Measurements from ENCODE around the gene RIMBP2.

RIMBP2 gene

GRCh38 chr12:130538343-130539095 lies 177.6 kb downstream of the RIMBP2 start:
- Histone ChIP-seq H3K9me3 (ENCODE audit: control insufficient read depth, low read length) (no peaks in the 10 kb centered on the region), H3K36me3 (ENCODE audit: control insufficient read depth, insufficient read depth, low read length) (no peaks in the 10 kb centered on the region), H3K4me1 (ENCODE audit: control insufficient read depth, insufficient read depth, low read length, poor library complexity, severe bottlenecking) (no peaks in the 10 kb centered on the region), H3K27ac (ENCODE audit: insufficient read depth, low read length, poor library complexity, severe bottlenecking) (no peak overlapping the region), H3K4me3 (ENCODE audit: insufficient read depth, low read depth, low read length, poor library complexity, severe bottlenecking) (no peak overlapping the region), H3K27me3 (replicated peaks; ENCODE audit: control insufficient read depth, insufficient read depth, low read length, poor library complexity, severe bottlenecking) (no peaks in the 10 kb centered on the region)
- no peak for DNase-seq

- Histone ChIP-seq H3K27me3 (replicated peaks; ENCODE audit: control insufficient read depth, insufficient read depth, low read length, poor library complexity, severe bottlenecking) (no peaks in the 10 kb centered on the region), H3K27ac (ENCODE audit: insufficient read depth, low read length, poor library complexity, severe bottlenecking) (no peak overlapping the region), H3K4me3 (ENCODE audit: insufficient read depth, low read depth, low read length, poor library complexity, severe bottlenecking) (no peak overlapping the region), H3K4me1 (ENCODE audit: control insufficient read depth, insufficient read depth, low read length, poor library complexity, severe bottlenecking) (no peaks in the 10 kb centered on the region), H3K36me3 (ENCODE audit: control insufficient read depth, insufficient read depth, low read length) (no peaks in the 10 kb centered on the region), H3K9me3 (ENCODE audit: control insufficient read depth, low read length) (no peaks in the 10 kb centered on the region)
- no peak for DNase-seq
These were observed 178.4 kb downstream of the RIMBP2 start for GRCh38 chr12:130537655-130538054.

- H3K9me3 ChIP-seq (ENCODE audit: control insufficient read depth, low read length) = no peaks in the 10 kb centered on the region
- no peaks in the 10 kb centered on the region for H3K4me1 ChIP-seq (ENCODE audit: control insufficient read depth, insufficient read depth, low read length, poor library complexity, severe bottlenecking)
- H3K27me3 ChIP-seq (replicated peaks; ENCODE audit: control insufficient read depth, insufficient read depth, low read length, poor library complexity, severe bottlenecking) = no peaks in the 10 kb centered on the region
- H3K4me3 ChIP-seq (ENCODE audit: insufficient read depth, low read depth, low read length, poor library complexity, severe bottlenecking) = no peak overlapping the region
- no peak overlapping the region for H3K27ac ChIP-seq (ENCODE audit: insufficient read depth, low read length, poor library complexity, severe bottlenecking)
- DNase-seq = no peak
- no peaks in the 10 kb centered on the region for H3K36me3 ChIP-seq (ENCODE audit: control insufficient read depth, insufficient read depth, low read length)
These were observed 179.0 kb downstream of the RIMBP2 start for GRCh38 chr12:130537051-130537450.

GRCh38 chr12:130530429-130530828 lies 185.7 kb downstream of the RIMBP2 start:
- H3K27ac ChIP-seq (ENCODE audit: insufficient read depth, low read length, poor library complexity, severe bottlenecking) = no peak overlapping the region
- no peaks in the 10 kb centered on the region for H3K9me3 ChIP-seq (ENCODE audit: control insufficient read depth, low read length)
- no peaks in the 10 kb centered on the region for H3K4me1 ChIP-seq (ENCODE audit: control insufficient read depth, insufficient read depth, low read length, poor library complexity, severe bottlenecking)
- H3K4me3 ChIP-seq (ENCODE audit: insufficient read depth, low read depth, low read length, poor library complexity, severe bottlenecking) = no peak overlapping the region
- no peak for DNase-seq
- no peaks in the 10 kb centered on the region for H3K36me3 ChIP-seq (ENCODE audit: control insufficient read depth, insufficient read depth, low read length)
- H3K27me3 ChIP-seq (replicated peaks; ENCODE audit: control insufficient read depth, insufficient read depth, low read length, poor library complexity, severe bottlenecking) = no peaks in the 10 kb centered on the region

GRCh38 chr12:130529781-130530180 lies 186.3 kb downstream of the RIMBP2 start:
- Histone ChIP-seq H3K27me3 (replicated peaks; ENCODE audit: control insufficient read depth, insufficient read depth, low read length, poor library complexity, severe bottlenecking) (no peaks in the 10 kb centered on the region), H3K36me3 (ENCODE audit: control insufficient read depth, insufficient read depth, low read length) (no peaks in the 10 kb centered on the region), H3K9me3 (ENCODE audit: control insufficient read depth, low read length) (no peaks in the 10 kb centered on the region), H3K4me3 (ENCODE audit: insufficient read depth, low read depth, low read length, poor library complexity, severe bottlenecking) (no peak overlapping the region), H3K27ac (ENCODE audit: insufficient read depth, low read length, poor library complexity, severe bottlenecking) (no peak overlapping the region), H3K4me1 (ENCODE audit: control insufficient read depth, insufficient read depth, low read length, poor library complexity, severe bottlenecking) (no peaks in the 10 kb centered on the region)
- DNase-seq = no peak

GRCh38 chr12:130527239-130527638 lies 188.9 kb downstream of the RIMBP2 start:
- Histone ChIP-seq H3K4me3 (ENCODE audit: insufficient read depth, low read depth, low read length, poor library complexity, severe bottlenecking) (no peak overlapping the region), H3K36me3 (ENCODE audit: control insufficient read depth, insufficient read depth, low read length) (no peaks in the 10 kb centered on the region), H3K27ac (ENCODE audit: insufficient read depth, low read length, poor library complexity, severe bottlenecking) (no peak overlapping the region), H3K27me3 (replicated peaks; ENCODE audit: control insufficient read depth, insufficient read depth, low read length, poor library complexity, severe bottlenecking) (no peaks in the 10 kb centered on the region), H3K9me3 (ENCODE audit: control insufficient read depth, low read length) (no peaks in the 10 kb centered on the region), H3K4me1 (ENCODE audit: control insufficient read depth, insufficient read depth, low read length, poor library complexity, severe bottlenecking) (no peaks in the 10 kb centered on the region)
- no peak for DNase-seq

- Histone ChIP-seq H3K36me3 (ENCODE audit: control insufficient read depth, insufficient read depth, low read length) (no peaks in the 10 kb centered on the region), H3K4me1 (ENCODE audit: control insufficient read depth, insufficient read depth, low read length, poor library complexity, severe bottlenecking) (no peaks in the 10 kb centered on the region), H3K4me3 (ENCODE audit: insufficient read depth, low read depth, low read length, poor library complexity, severe bottlenecking) (no peak overlapping the region), H3K9me3 (ENCODE audit: control insufficient read depth, low read length) (no peaks in the 10 kb centered on the region), H3K27me3 (replicated peaks; ENCODE audit: control insufficient read depth, insufficient read depth, low read length, poor library complexity, severe bottlenecking) (no peaks in the 10 kb centered on the region), H3K27ac (ENCODE audit: insufficient read depth, low read length, poor library complexity, severe bottlenecking) (no peak overlapping the region)
- no peak for DNase-seq
These were observed 189.3 kb downstream of the RIMBP2 start for GRCh38 chr12:130526813-130527212.

- H3K36me3 ChIP-seq (ENCODE audit: control insufficient read depth, insufficient read depth, low read length) = no peaks in the 10 kb centered on the region
- no peak overlapping the region for H3K27ac ChIP-seq (ENCODE audit: insufficient read depth, low read length, poor library complexity, severe bottlenecking)
- no peaks in the 10 kb centered on the region for H3K9me3 ChIP-seq (ENCODE audit: control insufficient read depth, low read length)
These were observed 190.5 kb downstream of the RIMBP2 start for GRCh38 chr12:130525384-130526172.

GRCh38 chr12:130524759-130525158 lies 191.3 kb downstream of the RIMBP2 start:
- Histone ChIP-seq H3K9me3 (ENCODE audit: control insufficient read depth, low read length) (no peaks in the 10 kb centered on the region), H3K27ac (ENCODE audit: insufficient read depth, low read length, poor library complexity, severe bottlenecking) (no peak overlapping the region), H3K27me3 (replicated peaks; ENCODE audit: control insufficient read depth, insufficient read depth, low read length, poor library complexity, severe bottlenecking) (no peaks in the 10 kb centered on the region), H3K4me3 (ENCODE audit: insufficient read depth, low read depth, low read length, poor library complexity, severe bottlenecking) (no peak overlapping the region), H3K36me3 (ENCODE audit: control insufficient read depth, insufficient read depth, low read length) (no peaks in the 10 kb centered on the region), H3K4me1 (ENCODE audit: control insufficient read depth, insufficient read depth, low read length, poor library complexity, severe bottlenecking) (no peaks in the 10 kb centered on the region)
- DNase-seq = no peak

More at GRCh38 chr12:130525384-130526172, 190.5 kb downstream of the RIMBP2 start:
- DNase-seq = no peak
- Histone ChIP-seq H3K4me3 (ENCODE audit: insufficient read depth, low read depth, low read length, poor library complexity, severe bottlenecking) (no peak overlapping the region), H3K27me3 (replicated peaks; ENCODE audit: control insufficient read depth, insufficient read depth, low read length, poor library complexity, severe bottlenecking) (no peaks in the 10 kb centered on the region), H3K4me1 (ENCODE audit: control insufficient read depth, insufficient read depth, low read length, poor library complexity, severe bottlenecking) (no peaks in the 10 kb centered on the region)
